Endothelial cell of umbilical vein (primary cell): ENCODE measurements around the gene SNCA. TPM values are rescaled to one million over a fixed set of nuclear protein-coding genes. Genes with fewer than 3 reads are reported as not detected.

Experiments
- BruUV-seq: library from RNA; stranded (reverse); fragments of 400-500 nt; replicated peaks from 2 replicates; lab custom pipeline; 2021; lab: Mats Ljungman, UMichigan
- CTCF ChIA-PET: fragments of 300-600, 350-600 bp; sonication (Branson Sonifier 250); formaldehyde crosslinking; loops from one replicate; lab custom pipeline; 2021; ENCODE audit warnings: antibody characterized with exemption, inconsistent platforms; lab: Charles Lee
- POLR2A ChIA-PET: fragments of 300-600, 350-600 bp; sonication (Branson Sonifier 250); formaldehyde crosslinking; loops from one replicate; lab custom pipeline; 2021; ENCODE audit warnings: antibody characterized with exemption, inconsistent platforms; lab: Charles Lee
- DNase-seq: peaks from one replicate; pipeline ENCODE4 v3.0.0-alpha.2; 2011; ENCODE audit warnings: low read depth, low spot score
- FAIRE-seq: peaks from 2 replicates; lab custom pipeline; 2011; peaks lifted over from hg19 to GRCh38; lab: Jason Lieb, UNC
- H2AFZ ChIP-seq: 2 replicates; pipeline ENCODE4 v1.6.0; 2012; ENCODE audit warnings: low read depth, low read length, control low read depth, inconsistent platforms
- H3K27ac ChIP-seq: 2 replicates; pipeline ENCODE4 v1.5.1; 2011; ENCODE audit warnings: low read depth, mild to moderate bottlenecking, control low read depth, low read length, moderate library complexity; ENCODE audit not compliant: insufficient read depth
- H3K27me3 ChIP-seq, 2 experiments: 2 replicates each; pipeline versions ENCODE4 v1.6.0 to v1.6.1; 2011; ENCODE audit warnings: low read length in 2 of 2, mixed read lengths in 1 of 2; ENCODE audit not compliant: control insufficient read depth in 2 of 2, insufficient read depth in 2 of 2
- H3K36me3 ChIP-seq, 2 experiments: 2 replicates in 1 of 2; 3 replicates in 1 of 2; pipeline ENCODE4 v1.5.1; 2011; ENCODE audit warnings: low read length in 2 of 2, mild to moderate bottlenecking in 1 of 2, moderate library complexity in 1 of 2; ENCODE audit not compliant: control insufficient read depth in 2 of 2, insufficient read depth in 2 of 2; ENCODE audit errors: extremely low read depth in 1 of 2
- H3K4me1 ChIP-seq: 3 replicates; pipeline ENCODE4 v1.5.1; 2011; ENCODE audit warnings: mild to moderate bottlenecking, low read length; ENCODE audit not compliant: control insufficient read depth, insufficient read depth; ENCODE audit errors: extremely low read depth
- H3K4me2 ChIP-seq: 2 replicates; pipeline ENCODE4 v1.6.1; 2011; ENCODE audit warnings: low read length, control low read depth, mixed read lengths; ENCODE audit not compliant: insufficient read depth
- H3K4me3 ChIP-seq, 3 experiments: fragments of 200-600 bp in 1 of 3; sonication (generic), shearing (Covaris generic) in 1 of 3; replicated peaks in 1 of 3; 2 replicates each; pipeline ENCODE4 v1.5.1; 2011 to 2016; ENCODE audit warnings: control low read depth in 3 of 3, low read length in 3 of 3, mild to moderate bottlenecking in 2 of 3, inconsistent platforms in 1 of 3, low read depth in 1 of 3, moderate library complexity in 1 of 3; ENCODE audit not compliant: insufficient read depth in 1 of 3
- H3K79me2 ChIP-seq: 2 replicates; pipeline ENCODE4 v1.6.0; 2012; ENCODE audit warnings: low read length, inconsistent platforms; ENCODE audit not compliant: control insufficient read depth, insufficient read depth
- H3K9ac ChIP-seq: replicated peaks from 2 replicates; pipeline ENCODE3; 2011; ENCODE audit warnings: low read length, control low read depth; ENCODE audit not compliant: insufficient read depth; ENCODE audit errors: extremely low read depth
- H3K9me1 ChIP-seq: replicated peaks from 3 replicates; pipeline ENCODE4 v1.6.0; 2011; ENCODE audit warnings: mild to moderate bottlenecking, low read length; ENCODE audit not compliant: control insufficient read depth, insufficient read depth; ENCODE audit errors: extremely low read depth
- H3K9me3 ChIP-seq: replicated peaks from 2 replicates; pipeline ENCODE4 v1.5.1; 2012; ENCODE audit warnings: low read length, inconsistent platforms; ENCODE audit not compliant: control insufficient read depth, insufficient read depth
- H4K20me1 ChIP-seq: replicated peaks from 2 replicates; pipeline ENCODE3; 2011; ENCODE audit warnings: mild to moderate bottlenecking, low read length; ENCODE audit not compliant: control insufficient read depth, insufficient read depth; ENCODE audit errors: extremely low read depth
- EZH2 ChIP-seq: IDR thresholded peaks from 2 replicates; pipeline ENCODE4 v1.6.1; 2012; ENCODE audit warnings: borderline replicate concordance, low read depth, mild to moderate bottlenecking, moderate library complexity, low read length, inconsistent platforms; ENCODE audit not compliant: severe bottlenecking
- FOS ChIP-seq: IDR thresholded peaks from 2 replicates; pipeline ENCODE4 v1.6.1; 2011; ENCODE audit warnings: mild to moderate bottlenecking, low read length, moderate library complexity, borderline replicate concordance; ENCODE audit not compliant: insufficient read depth
- GATA2 ChIP-seq: IDR thresholded peaks from 2 replicates; pipeline ENCODE4 v1.7.0; 2011; ENCODE audit warnings: low read depth, mild to moderate bottlenecking, moderate library complexity, mixed read lengths, low read length; ENCODE audit not compliant: insufficient read length, insufficient read depth
- JUN ChIP-seq: IDR thresholded peaks from 2 replicates; pipeline ENCODE4 v1.6.1; 2011; ENCODE audit warnings: borderline replicate concordance, low read depth; ENCODE audit not compliant: insufficient read length, insufficient read depth
- MYC ChIP-seq: IDR thresholded peaks from one replicate; pipeline ENCODE4 v1.6.1; 2011; ENCODE audit warnings: mild to moderate bottlenecking, low read depth, low read length
- POLR2AphosphoS5 ChIP-seq: IDR thresholded peaks from 2 replicates; pipeline ENCODE4 v1.6.1; 2012; ENCODE audit warnings: low read depth, mild to moderate bottlenecking, control low read depth, low read length, moderate library complexity; ENCODE audit not compliant: insufficient read depth
- dilution Hi-C: fragments of 300-500 bp; cut with MboI; formaldehyde crosslinking; loops from one replicate; pipeline ENCODE4 v1.15.0; 2019; ENCODE audit warnings: low sequenced_read_pairs; ENCODE audit not compliant: extremely low pct_ligation_motif_present
- intact Hi-C: fragments of 100-400 bp; cut with micrococcal nuclease; formaldehyde crosslinking; loops from one replicate; pipeline ENCODE4 v1.10.0; 2022
- polyA plus RNA-seq, 4 experiments: library from polyadenylated mRNA; depleted of rRNA in 3 of 4; stranded (reverse) in 3 of 4; unstranded in 1 of 4; fragments of >200 nt; gene quantifications; 2 replicates each; pipeline versions ENCODE4 v1.2.1 to v1.2.3, GENCODE V29; 2011 to 2012; ENCODE audit warnings: missing spikeins in 1 of 4
- total RNA-seq: library from RNA; stranded (reverse); gene quantifications from 2 replicates; pipeline ENCODE4 v1.2.3, GENCODE V29; 2021
- TF ChIP-seq, protein P1 (sequence below): IDR thresholded peaks from 2 replicates; pipeline ENCODE4 v1.6.1; 2011; ENCODE audit not compliant: insufficient read depth, insufficient read length
- TF ChIP-seq, protein P2 (sequence below), 2 donors: IDR thresholded peaks; 1 replicate in 1 of 2; 2 replicates in 1 of 2; pipeline ENCODE4 v1.5.1; 2011; ENCODE audit warnings: low read length in 2 of 2, mild to moderate bottlenecking in 2 of 2, moderate library complexity in 2 of 2, control low read depth in 1 of 2, inconsistent platforms in 1 of 2, low read depth in 1 of 2; ENCODE audit not compliant: insufficient read depth in 1 of 2; ENCODE audit errors: extremely low read depth in 1 of 2

The SNCA gene
- total and polyA plus RNA-seq, 2 donors (not counting 3 experiments of a cell fraction or from before 2014, with no cell fraction given): 76.8 to 116 TPM

DNA sequence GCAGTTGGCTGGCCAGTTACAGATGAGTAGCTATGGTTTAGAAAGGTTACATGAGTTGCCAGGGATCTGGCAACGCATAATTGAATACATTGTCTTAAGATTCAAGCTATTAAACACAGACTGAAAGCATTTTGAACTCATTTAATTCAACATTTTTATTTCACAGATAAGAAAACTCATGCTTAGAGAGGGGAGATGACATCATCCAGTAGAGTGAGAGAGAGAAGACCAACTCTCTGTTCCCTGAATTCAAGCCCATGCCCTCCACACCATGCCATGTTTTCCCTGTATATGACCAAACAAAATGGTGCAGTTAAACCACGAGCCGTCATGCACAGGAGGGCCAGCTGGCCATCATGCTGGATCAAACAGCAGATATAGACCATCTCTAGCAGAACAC, 22.6 kb downstream of the SNCA start:
- no peaks in the 10 kb centered on the region for H3K4me1 ChIP-seq
- FAIRE-seq (no peak), DNase-seq (no peak)
- ChIA-PET CTCF (interaction anchor here (0.5 to 0.6 kb wide), 2 partner anchors 115 to 325 kb away, joined by 3 read pairs; no protein-coding TSS in a partner anchor), POLR2A (no interaction called here)
- peaks cover 54% of the 10 kb centered on the region for H3K79me2 ChIP-seq
- no peak overlapping the region for H2AFZ ChIP-seq
- no peaks in the 10 kb centered on the region for H4K20me1 ChIP-seq
- H3K4me3 ChIP-seq: no peak overlapping the region
- H3K9me3 ChIP-seq: no peaks in the 10 kb centered on the region
- H3K9me1 ChIP-seq: no peaks in the 10 kb centered on the region
- no peak overlapping the region for H3K4me2 ChIP-seq
- no peak overlapping the region for H3K27ac ChIP-seq
- H3K9ac ChIP-seq: no peak overlapping the region
- no peaks in the 10 kb centered on the region for H3K27me3 ChIP-seq
- TF ChIP-seq EZH2 (no peak), JUN (no peak), FOS (no peak), GATA2 (no peak), POLR2AphosphoS5 (no peak), MYC (no peak)
- TF ChIP-seq, protein P1, sequence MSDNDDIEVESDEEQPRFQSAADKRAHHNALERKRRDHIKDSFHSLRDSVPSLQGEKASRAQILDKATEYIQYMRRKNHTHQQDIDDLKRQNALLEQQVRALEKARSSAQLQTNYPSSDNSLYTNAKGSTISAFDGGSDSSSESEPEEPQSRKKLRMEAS: no peak
- TF ChIP-seq, protein P2, sequence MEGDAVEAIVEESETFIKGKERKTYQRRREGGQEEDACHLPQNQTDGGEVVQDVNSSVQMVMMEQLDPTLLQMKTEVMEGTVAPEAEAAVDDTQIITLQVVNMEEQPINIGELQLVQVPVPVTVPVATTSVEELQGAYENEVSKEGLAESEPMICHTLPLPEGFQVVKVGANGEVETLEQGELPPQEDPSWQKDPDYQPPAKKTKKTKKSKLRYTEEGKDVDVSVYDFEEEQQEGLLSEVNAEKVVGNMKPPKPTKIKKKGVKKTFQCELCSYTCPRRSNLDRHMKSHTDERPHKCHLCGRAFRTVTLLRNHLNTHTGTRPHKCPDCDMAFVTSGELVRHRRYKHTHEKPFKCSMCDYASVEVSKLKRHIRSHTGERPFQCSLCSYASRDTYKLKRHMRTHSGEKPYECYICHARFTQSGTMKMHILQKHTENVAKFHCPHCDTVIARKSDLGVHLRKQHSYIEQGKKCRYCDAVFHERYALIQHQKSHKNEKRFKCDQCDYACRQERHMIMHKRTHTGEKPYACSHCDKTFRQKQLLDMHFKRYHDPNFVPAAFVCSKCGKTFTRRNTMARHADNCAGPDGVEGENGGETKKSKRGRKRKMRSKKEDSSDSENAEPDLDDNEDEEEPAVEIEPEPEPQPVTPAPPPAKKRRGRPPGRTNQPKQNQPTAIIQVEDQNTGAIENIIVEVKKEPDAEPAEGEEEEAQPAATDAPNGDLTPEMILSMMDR (IDR thresholded peaks at IDR 0.05; ENCODE audit: extremely low read depth in 1 of 2, insufficient read depth in 1 of 2, low read depth in 1 of 2, low read length in 2 of 2): no peak
- H3K36me3 ChIP-seq: peaks cover 4 to 5% of the 10 kb centered on the region in 2 experiments
- no TSS peak for BruUV-seq
- intact Hi-C loops (no loop called here), dilution Hi-C loops (no loop called here)
